OCI-LY3 (cell line): ENCODE results near the gene FSTL5.

ENCODE experiments used
- CTCF ChIP-seq: fragments of 200-600, 300-600 bp; sonication (generic); IDR thresholded peaks from 2 replicates; pipeline ENCODE4 v1.5.1; 2014; ENCODE audit warnings: antibody characterized with exemption, low read length, low read depth
- EZH2phosphoT487 ChIP-seq: fragments of 200-600 bp; shearing (Covaris generic); IDR thresholded peaks from 2 replicates; pipeline ENCODE4 v1.6.1; 2018; ENCODE audit warnings: antibody characterized with exemption, mixed run types, low read depth

GRCh38 chr4:162116095-162116779 lies 47.6 kb downstream of the FSTL5 start:
- TF ChIP-seq EZH2phosphoT487 (no peak), CTCF (no peak)
